Measurements from ENCODE around the gene GPR26.

DNA sequence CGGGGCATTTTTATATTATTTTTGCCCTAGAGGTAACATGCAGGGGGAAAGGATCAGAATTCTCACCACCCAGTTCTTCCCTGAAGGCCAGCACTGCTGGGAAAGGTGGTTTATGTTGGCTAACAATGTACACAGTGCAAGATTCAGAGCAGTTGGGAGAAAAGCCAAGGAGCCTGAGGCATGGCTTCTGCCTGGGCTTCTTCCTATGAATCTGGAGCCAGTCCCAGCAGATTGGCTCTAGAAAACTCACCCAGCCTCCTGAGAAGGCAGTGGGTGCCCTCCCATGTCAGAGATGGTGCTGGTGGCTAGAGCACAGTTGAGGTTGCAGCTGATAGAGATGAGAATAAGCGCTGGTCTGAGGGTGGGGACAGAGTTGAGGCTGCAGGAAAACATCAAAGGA is 44.7 kb upstream of the GPR26 start:
- TF ChIP-seq EZH2 (IDR thresholded peaks at IDR 0.05): no peak
- no peak for TF ChIP-seq POLR2AphosphoS5 (IDR thresholded peaks at IDR 0.05; ENCODE audit: borderline replicate concordance, low read depth, low read length)
